ENCODE results near the gene SLC4A1AP.

SLC4A1AP gene

DNA sequence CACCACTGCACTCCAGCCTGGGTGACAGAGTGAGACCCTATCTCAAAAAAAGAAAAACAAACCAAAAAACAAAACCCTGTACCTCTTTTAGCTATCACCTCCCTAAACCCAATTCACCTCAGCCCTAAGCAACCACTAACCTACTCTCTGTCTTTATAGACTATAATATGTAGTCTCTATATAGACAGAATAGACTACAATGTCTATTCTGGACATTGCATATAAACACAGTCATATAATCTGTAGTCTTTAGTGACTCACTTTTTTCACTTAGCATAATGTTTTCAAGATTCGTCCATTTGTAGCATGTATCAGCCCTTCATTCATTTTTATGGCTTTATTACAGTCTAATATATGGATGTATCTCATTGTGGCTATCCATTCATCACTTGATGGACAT is 70.6 kb downstream of the SLC4A1AP start:
- Histone ChIP-seq H3K9me3 (ENCODE audit: control insufficient read depth, low read length) (no peaks in the 10 kb centered on the region), H3K4me1 (ENCODE audit: control insufficient read depth, insufficient read depth, low read length, poor library complexity, severe bottlenecking) (peaks cover 11% of the 10 kb centered on the region), H3K27ac (ENCODE audit: low read depth, low read length, severe bottlenecking) (no peak overlapping the region), H3K36me3 (ENCODE audit: control insufficient read depth, insufficient read depth, low read length) (no peaks in the 10 kb centered on the region), H3K4me3 (ENCODE audit: extremely low read depth, insufficient read depth, low read length, poor library complexity, severe bottlenecking) (no peak overlapping the region)
- no CpG with 5 or more reads among the region's 1 CpG for WGBS, 2 experiments (ENCODE audit: insufficient coverage in 2 of 2)

DNA sequence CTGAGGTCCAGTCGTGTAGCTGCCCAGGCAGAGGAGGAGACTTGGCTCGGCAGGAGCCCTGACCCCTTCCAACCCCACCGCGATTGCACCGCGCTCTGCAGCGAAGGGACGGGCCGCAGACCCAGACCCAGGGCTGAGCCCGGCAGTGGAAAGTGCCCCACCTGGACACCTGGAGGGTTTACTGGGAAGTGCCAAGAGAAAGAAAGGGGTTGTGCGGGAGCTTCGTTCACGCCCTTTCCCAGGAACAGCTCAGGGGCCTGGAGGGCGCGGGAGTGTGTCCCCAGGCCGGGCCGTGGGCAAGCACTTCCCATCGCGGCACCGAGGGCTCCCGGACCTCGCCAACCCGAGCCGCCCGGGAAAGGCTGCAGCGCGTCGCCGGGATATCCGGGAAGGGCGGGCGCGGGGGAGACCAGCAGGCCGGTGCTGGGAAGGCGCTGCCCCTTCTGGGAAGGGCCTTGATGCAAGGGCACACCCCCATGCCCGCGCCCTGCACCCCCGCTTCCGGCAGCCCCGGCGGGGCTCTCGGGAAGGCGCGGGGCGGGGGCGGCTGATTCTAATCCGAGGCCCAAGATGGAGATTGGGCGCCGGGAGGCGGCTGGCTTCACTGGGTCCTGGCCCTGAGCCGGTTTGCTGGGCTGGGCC is 71.7 kb downstream of the SLC4A1AP start:
- Histone ChIP-seq H3K27ac (ENCODE audit: low read depth, low read length, severe bottlenecking) (no peak overlapping the region), H3K4me3 (ENCODE audit: extremely low read depth, insufficient read depth, low read length, poor library complexity, severe bottlenecking) (peak overlapping the region; percentile 16), H3K9me3 (ENCODE audit: control insufficient read depth, low read length) (no peaks in the 10 kb centered on the region), H3K4me1 (ENCODE audit: control insufficient read depth, insufficient read depth, low read length, poor library complexity, severe bottlenecking) (peaks cover 11% of the 10 kb centered on the region), H3K36me3 (ENCODE audit: control insufficient read depth, insufficient read depth, low read length) (no peaks in the 10 kb centered on the region)
- 9 to 10% methylated on average over 27 to 50 of the region's 51 CpGs for WGBS, 2 experiments (ENCODE audit: insufficient coverage in 2 of 2)

DNA sequence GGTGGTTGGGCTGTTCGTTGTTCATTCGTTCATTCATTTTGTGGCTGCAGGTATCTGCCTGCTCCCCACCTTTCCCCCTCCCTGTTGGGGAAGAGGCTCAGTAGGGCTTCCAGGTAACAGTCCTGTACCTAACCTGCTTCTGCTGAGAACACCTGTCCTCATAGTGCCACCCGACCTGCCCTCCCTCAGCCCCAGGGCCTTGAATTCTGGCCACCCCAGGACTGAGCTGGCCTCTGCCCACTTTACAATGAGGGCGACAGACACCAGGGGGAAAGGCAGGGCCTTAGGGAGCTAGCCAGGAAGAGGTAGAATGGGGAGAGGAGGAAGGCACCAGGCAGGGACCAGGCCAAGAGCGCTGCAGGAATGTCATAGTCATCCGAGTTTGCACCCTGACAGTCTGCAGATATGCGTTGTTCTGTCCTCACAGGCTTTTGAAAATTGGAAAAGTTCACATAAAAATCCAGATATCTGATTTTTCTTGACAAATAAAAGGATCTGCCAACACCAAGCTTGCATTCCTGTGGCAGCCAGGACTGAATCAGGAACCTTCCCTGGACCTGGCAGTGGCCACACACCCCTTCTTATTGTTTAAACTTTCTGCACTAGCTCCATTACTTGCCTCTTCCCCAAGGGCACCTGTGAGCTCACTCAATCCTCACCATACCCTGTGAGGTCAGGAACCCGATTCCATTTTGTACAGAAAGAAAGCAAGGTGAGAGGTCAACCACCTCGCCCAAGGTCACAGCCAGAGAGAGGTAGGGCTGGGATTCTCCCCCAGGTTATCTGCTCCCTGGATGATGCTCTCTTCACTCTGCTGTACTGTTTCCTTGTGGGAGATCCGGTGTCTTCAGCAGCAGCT is 72.6 kb downstream of the SLC4A1AP start:
- 93 to 94% methylated on average over 7 to 8 of the region's 10 CpGs for WGBS, 2 experiments (ENCODE audit: insufficient coverage in 2 of 2)
- no peak overlapping the region for H3K27ac ChIP-seq (ENCODE audit: low read depth, low read length, severe bottlenecking)
- no peak overlapping the region for H3K4me3 ChIP-seq (ENCODE audit: extremely low read depth, insufficient read depth, low read length, poor library complexity, severe bottlenecking)

DNA sequence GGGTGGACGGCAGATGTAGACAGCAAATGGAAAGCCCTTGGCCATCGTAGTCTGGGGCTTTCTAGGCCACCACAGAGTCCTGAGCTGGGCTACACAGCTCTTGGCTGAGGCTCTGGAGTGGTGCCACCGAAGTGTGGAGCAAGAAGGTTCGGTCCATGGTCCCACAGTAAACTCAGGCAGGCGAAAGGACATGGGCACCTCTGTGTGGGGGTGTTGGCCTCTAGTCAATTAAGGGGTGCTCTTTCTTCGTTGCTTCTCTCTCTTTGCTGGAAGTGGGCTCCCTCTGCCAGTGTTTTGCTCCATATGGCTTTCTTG is 73.2 kb downstream of the SLC4A1AP start:
- 94 to 98% methylated on average over 5 to 6 of the region's 6 CpGs for WGBS, 2 experiments (ENCODE audit: insufficient coverage in 2 of 2)
- no peak overlapping the region for H3K27ac ChIP-seq (ENCODE audit: low read depth, low read length, severe bottlenecking)
- H3K4me1 ChIP-seq (ENCODE audit: control insufficient read depth, insufficient read depth, low read length, poor library complexity, severe bottlenecking), result peaks cover 11% of the 10 kb centered on the region
- no peak overlapping the region for H3K4me3 ChIP-seq (ENCODE audit: extremely low read depth, insufficient read depth, low read length, poor library complexity, severe bottlenecking)
- no peaks in the 10 kb centered on the region for H3K36me3 ChIP-seq (ENCODE audit: control insufficient read depth, insufficient read depth, low read length)
- no peaks in the 10 kb centered on the region for H3K9me3 ChIP-seq (ENCODE audit: control insufficient read depth, low read length)

More for the DNA sequence above, 72.6 kb downstream of the SLC4A1AP start:
- Histone ChIP-seq H3K9me3 (ENCODE audit: control insufficient read depth, low read length) (no peaks in the 10 kb centered on the region), H3K4me1 (ENCODE audit: control insufficient read depth, insufficient read depth, low read length, poor library complexity, severe bottlenecking) (peaks cover 11% of the 10 kb centered on the region), H3K36me3 (ENCODE audit: control insufficient read depth, insufficient read depth, low read length) (no peaks in the 10 kb centered on the region)

DNA sequence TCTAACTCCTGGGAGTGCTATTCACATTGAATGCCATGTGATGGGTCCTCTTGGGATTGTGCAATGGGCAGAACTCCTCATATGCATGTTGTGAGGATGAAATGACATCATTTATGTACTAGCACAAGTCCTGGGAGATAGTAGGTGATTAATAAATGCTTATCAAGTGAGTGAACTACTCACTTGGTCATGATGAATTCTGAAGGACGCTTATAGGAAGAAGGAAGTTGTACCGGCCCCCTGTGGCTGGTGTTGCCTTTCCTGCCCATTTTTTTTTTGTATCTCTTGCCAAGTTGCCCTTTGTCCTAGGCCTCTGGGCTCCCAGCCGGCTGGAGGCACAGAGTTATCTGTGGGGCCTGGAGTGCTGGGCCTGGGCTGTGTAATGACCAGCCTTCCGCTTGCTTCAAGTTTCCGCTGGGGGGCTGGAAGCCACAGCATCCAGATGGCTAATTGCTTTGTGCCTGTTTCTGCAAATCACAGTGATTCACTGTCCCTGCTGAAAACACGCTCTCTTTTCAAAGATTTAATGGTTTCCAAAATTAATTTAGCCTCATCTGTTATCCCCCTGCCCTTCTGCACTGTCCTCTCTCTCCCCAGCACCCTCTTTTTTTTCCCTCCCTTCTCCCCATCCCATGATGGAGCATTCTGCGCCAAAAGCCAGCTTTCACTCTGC is 74.1 kb downstream of the SLC4A1AP start:
- Histone ChIP-seq H3K36me3 (ENCODE audit: control insufficient read depth, insufficient read depth, low read length) (no peaks in the 10 kb centered on the region), H3K4me1 (ENCODE audit: control insufficient read depth, insufficient read depth, low read length, poor library complexity, severe bottlenecking) (peaks cover 11% of the 10 kb centered on the region), H3K27ac (ENCODE audit: low read depth, low read length, severe bottlenecking) (no peak overlapping the region), H3K9me3 (ENCODE audit: control insufficient read depth, low read length) (no peaks in the 10 kb centered on the region), H3K4me3 (ENCODE audit: extremely low read depth, insufficient read depth, low read length, poor library complexity, severe bottlenecking) (no peak overlapping the region)
- 77 to 91% methylated on average over 6 to 7 of the region's 7 CpGs for WGBS, 2 experiments (ENCODE audit: insufficient coverage in 2 of 2)

DNA sequence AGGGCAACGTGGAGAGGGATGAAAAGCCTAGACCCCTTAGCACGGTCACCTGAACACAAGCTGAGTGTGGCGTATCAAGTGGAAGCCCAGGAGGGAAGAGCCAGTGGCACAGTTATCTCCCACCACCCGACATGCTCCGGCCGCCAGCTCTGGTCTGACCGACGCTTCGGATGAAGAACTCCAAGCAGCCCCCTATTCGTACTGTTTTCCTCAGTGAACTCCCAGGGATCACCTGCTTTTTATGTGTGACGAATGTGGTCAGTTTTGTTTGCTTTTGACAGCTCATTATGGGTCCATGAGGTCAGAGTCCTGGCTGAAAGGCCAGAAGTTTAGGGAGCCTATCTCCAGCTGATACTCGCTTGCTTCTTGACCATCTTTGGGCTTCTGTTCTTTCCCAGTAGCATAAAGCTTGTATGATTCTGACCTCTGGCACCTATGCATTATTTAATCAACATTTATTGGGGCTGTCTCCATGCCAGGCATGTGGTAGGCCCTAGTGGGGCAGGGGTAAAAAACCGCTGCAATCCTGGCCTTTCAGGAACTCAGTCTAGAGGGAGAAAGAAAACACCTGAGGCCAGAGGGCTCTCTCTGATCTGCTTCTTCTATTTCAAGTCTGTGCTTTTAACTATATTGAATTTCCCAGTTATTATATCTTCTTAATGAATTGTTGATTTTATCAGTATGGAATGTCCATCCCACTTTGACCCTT is 74.8 kb downstream of the SLC4A1AP start:
- no peak overlapping the region for H3K4me3 ChIP-seq (ENCODE audit: extremely low read depth, insufficient read depth, low read length, poor library complexity, severe bottlenecking)
- H3K36me3 ChIP-seq (ENCODE audit: control insufficient read depth, insufficient read depth, low read length), result no peaks in the 10 kb centered on the region
- H3K4me1 ChIP-seq (ENCODE audit: control insufficient read depth, insufficient read depth, low read length, poor library complexity, severe bottlenecking), result peaks cover 11% of the 10 kb centered on the region
- no peak overlapping the region for H3K27ac ChIP-seq (ENCODE audit: low read depth, low read length, severe bottlenecking)
- 91 to 95% methylated on average over 10 to 12 of the region's 13 CpGs for WGBS, 2 experiments (ENCODE audit: insufficient coverage in 2 of 2)
- H3K9me3 ChIP-seq (ENCODE audit: control insufficient read depth, low read length), result no peaks in the 10 kb centered on the region

DNA sequence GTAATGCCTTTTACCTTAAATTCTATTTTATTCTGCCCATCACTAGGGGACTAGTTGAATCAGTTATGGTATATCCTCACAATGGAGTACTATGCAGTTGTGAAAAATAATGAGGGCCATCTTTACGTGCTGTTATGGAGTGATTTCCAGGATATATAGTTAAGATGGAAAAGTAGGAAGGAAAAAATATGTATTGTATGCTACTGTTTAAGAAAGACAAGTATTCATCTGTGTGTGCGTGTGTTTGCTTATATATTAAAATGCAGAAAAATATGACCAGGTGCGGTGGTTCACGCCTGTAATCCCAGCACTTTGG is 75.3 kb downstream of the SLC4A1AP start:
- peaks cover 11% of the 10 kb centered on the region for H3K4me1 ChIP-seq (ENCODE audit: control insufficient read depth, insufficient read depth, low read length, poor library complexity, severe bottlenecking)
- H3K9me3 ChIP-seq (ENCODE audit: control insufficient read depth, low read length), result no peaks in the 10 kb centered on the region
- H3K4me3 ChIP-seq (ENCODE audit: extremely low read depth, insufficient read depth, low read length, poor library complexity, severe bottlenecking), result no peak overlapping the region
- no peaks in the 10 kb centered on the region for H3K36me3 ChIP-seq (ENCODE audit: control insufficient read depth, insufficient read depth, low read length)
- H3K27ac ChIP-seq (ENCODE audit: low read depth, low read length, severe bottlenecking), result no peak overlapping the region
- 92 to 96% methylated on average over 4 of the region's 4 CpGs for WGBS, 2 experiments (ENCODE audit: insufficient coverage in 2 of 2)

DNA sequence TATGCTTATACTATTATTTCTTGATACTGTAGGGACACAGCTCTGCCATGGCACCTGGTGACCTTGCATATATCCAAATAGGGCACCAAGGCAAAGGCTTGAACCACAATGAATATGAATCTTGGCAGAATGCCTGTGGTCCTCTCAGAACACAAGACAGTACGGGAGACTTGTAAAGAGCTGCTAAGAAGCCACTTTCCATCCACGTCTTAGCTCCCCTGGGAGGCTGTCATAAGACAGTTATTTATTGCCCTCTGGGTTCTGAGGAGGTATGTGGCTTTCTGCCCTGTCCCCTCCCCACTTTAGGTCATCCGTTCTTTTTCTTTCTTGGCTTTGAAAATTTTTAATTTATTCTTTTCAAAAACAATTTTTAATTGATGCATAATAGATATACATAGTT is 78.0 kb downstream of the SLC4A1AP start:
- Histone ChIP-seq H3K4me1 (ENCODE audit: control insufficient read depth, insufficient read depth, low read length, poor library complexity, severe bottlenecking) (no peaks in the 10 kb centered on the region), H3K4me3 (ENCODE audit: extremely low read depth, insufficient read depth, low read length, poor library complexity, severe bottlenecking) (no peak overlapping the region), H3K9me3 (ENCODE audit: control insufficient read depth, low read length) (no peaks in the 10 kb centered on the region), H3K36me3 (ENCODE audit: control insufficient read depth, insufficient read depth, low read length) (no peaks in the 10 kb centered on the region), H3K27ac (ENCODE audit: low read depth, low read length, severe bottlenecking) (no peak overlapping the region)
- 80 to 83% methylated on average over 1 of the region's 3 CpGs for WGBS, 2 experiments (ENCODE audit: insufficient coverage in 2 of 2)

DNA sequence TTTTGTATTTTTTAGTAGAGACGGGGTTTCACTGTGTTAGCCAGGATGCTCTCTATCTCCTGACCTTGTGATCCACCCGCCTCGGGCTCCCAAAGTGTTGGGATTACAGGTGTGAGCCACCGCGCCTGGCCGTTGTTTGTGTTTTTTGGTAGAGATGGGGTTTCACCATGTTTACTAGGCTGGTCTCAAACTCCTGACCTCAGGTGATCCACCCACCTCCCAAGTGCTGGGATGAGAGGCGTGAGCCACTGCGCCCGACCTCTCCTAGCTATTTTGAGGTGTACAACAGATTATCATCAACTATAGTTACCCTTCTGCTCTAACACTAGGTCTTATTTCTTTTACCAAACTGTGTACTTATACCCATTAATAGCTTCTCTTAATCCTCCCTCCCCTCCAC is 78.9 kb downstream of the SLC4A1AP start:
- 100% methylated on average over 3 to 4 of the region's 9 CpGs for WGBS, 2 experiments (ENCODE audit: insufficient coverage in 2 of 2)
- Histone ChIP-seq H3K4me1 (ENCODE audit: control insufficient read depth, insufficient read depth, low read length, poor library complexity, severe bottlenecking) (no peaks in the 10 kb centered on the region), H3K36me3 (ENCODE audit: control insufficient read depth, insufficient read depth, low read length) (no peaks in the 10 kb centered on the region), H3K27ac (ENCODE audit: low read depth, low read length, severe bottlenecking) (no peak overlapping the region), H3K4me3 (ENCODE audit: extremely low read depth, insufficient read depth, low read length, poor library complexity, severe bottlenecking) (no peak overlapping the region), H3K9me3 (ENCODE audit: control insufficient read depth, low read length) (no peaks in the 10 kb centered on the region)
